Progenitor cell of endocrine pancreas (in vitro differentiated cells): ENCODE data around the gene NLRC3. TPM values are rescaled to one million over a fixed set of nuclear protein-coding genes. Genes with fewer than 3 reads are reported as not detected.

Experiments used
- DNase-seq: peaks from one replicate; pipeline ENCODE4 v3.0.0; 2021; ENCODE audit warnings: low spot score; ENCODE audit not compliant: unreplicated experiment
- H3K27ac Mint-ChIP-seq: 2 replicates; pipeline ENCODE4 v1.8.0; 2021; ENCODE audit warnings: mild to moderate bottlenecking, moderate library complexity, mixed read lengths
- H3K27me3 Mint-ChIP-seq: 2 replicates; pipeline ENCODE4 v1.8.0; 2021; ENCODE audit warnings: mixed read lengths
- H3K36me3 Mint-ChIP-seq: 2 replicates; pipeline ENCODE4 v1.8.0; 2022; ENCODE audit warnings: mixed read lengths; ENCODE audit not compliant: insufficient read depth
- H3K4me1 Mint-ChIP-seq: 2 replicates; pipeline ENCODE4 v1.8.0; 2021; ENCODE audit warnings: low read depth, mixed read lengths
- H3K4me3 Mint-ChIP-seq: 2 replicates; pipeline ENCODE4 v1.8.0; 2021; ENCODE audit warnings: low read depth, mild to moderate bottlenecking, moderate library complexity, mixed read lengths
- H3K9me3 Mint-ChIP-seq: 2 replicates; pipeline ENCODE4 v1.8.0; 2021; ENCODE audit warnings: low read depth, mixed read lengths
- total RNA-seq: library from RNA; stranded (reverse); gene quantifications from 2 replicates; pipeline ENCODE4 v1.2.1, GENCODE V29; 2021
- TF ChIP-seq, protein P1 (sequence below): fragments of 200-600 bp; sonication (generic); IDR thresholded peaks from one replicate; pipeline ENCODE4 v1.5.0; 2021; ENCODE audit warnings: antibody characterized with exemption, mild to moderate bottlenecking; ENCODE audit not compliant: unreplicated experiment

NLRC3 gene
- total RNA-seq, 1 donor from 2014 or later, result 0.14 TPM

DNA sequence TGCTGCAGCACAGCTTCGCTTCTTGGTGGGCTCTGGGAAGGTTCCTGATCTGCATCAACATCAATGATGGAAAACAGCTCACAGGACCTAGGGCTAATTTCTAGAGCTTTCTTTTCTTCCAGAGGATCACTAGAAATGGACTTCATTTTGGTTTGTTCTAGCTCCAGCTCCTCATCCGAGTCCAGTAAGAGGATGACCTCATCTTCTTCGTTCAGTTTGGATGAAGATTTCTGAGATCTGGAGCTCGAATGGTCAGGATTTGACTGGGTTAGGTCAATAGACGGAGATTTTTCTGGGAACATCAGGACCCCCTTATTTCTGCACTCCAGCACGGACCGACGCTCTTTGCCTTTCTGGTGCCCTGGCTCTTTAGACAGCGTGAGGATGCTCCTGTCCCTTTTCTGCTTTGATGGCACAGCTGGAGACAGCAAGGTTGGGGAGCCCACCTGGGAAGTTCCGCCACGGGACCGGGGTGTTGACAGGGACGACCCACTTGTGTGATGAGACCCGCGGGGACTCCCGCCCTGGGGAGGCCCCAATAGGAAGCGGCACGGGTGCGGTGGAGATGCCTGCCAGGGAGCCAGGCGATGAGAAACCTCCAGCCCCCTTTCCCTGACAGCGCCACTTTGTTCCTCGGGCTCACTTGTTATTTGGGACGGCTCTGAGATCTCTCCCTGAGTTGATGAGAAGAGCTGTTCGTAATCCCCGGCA is 12.9 kb upstream of the NLRC3 start:
- H3K27me3 Mint-ChIP-seq, result no peaks in the 10 kb centered on the region
- no peak overlapping the region for H3K27ac Mint-ChIP-seq
- H3K36me3 Mint-ChIP-seq, result peaks cover 7% of the 10 kb centered on the region
- TF ChIP-seq, protein P1, sequence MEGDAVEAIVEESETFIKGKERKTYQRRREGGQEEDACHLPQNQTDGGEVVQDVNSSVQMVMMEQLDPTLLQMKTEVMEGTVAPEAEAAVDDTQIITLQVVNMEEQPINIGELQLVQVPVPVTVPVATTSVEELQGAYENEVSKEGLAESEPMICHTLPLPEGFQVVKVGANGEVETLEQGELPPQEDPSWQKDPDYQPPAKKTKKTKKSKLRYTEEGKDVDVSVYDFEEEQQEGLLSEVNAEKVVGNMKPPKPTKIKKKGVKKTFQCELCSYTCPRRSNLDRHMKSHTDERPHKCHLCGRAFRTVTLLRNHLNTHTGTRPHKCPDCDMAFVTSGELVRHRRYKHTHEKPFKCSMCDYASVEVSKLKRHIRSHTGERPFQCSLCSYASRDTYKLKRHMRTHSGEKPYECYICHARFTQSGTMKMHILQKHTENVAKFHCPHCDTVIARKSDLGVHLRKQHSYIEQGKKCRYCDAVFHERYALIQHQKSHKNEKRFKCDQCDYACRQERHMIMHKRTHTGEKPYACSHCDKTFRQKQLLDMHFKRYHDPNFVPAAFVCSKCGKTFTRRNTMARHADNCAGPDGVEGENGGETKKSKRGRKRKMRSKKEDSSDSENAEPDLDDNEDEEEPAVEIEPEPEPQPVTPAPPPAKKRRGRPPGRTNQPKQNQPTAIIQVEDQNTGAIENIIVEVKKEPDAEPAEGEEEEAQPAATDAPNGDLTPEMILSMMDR, result no peak
- no peaks in the 10 kb centered on the region for H3K9me3 Mint-ChIP-seq
- no peak overlapping the region for H3K4me3 Mint-ChIP-seq
- H3K4me1 Mint-ChIP-seq, result no peaks in the 10 kb centered on the region
- DNase-seq, result no peak

DNA sequence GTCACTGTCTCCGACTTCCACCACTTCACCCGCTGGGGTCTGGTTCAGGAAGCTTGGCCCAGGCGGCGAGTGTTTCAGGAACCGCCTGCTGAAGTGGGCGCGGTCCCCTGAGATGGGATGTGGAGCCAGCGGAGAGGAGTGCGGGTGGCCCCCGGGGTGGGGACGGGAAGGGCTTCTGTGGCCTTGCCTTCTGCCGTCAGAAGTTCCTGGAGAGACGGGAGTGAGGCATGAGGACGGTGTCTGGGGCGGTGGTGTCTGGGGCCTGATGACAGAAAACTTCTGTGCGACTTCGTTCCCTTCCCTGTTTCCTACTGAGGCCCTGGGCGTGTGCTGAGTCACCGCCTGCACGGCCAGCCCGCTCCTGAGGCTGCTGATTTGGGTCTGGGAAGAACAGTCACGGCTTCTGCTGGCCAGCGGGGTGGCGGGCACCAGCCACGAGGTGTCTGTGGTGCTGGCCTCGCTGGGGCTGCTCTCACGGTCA is 12.3 kb upstream of the NLRC3 start:
- peaks cover 7% of the 10 kb centered on the region for H3K36me3 Mint-ChIP-seq
- H3K27ac Mint-ChIP-seq, result no peak overlapping the region

DNA sequence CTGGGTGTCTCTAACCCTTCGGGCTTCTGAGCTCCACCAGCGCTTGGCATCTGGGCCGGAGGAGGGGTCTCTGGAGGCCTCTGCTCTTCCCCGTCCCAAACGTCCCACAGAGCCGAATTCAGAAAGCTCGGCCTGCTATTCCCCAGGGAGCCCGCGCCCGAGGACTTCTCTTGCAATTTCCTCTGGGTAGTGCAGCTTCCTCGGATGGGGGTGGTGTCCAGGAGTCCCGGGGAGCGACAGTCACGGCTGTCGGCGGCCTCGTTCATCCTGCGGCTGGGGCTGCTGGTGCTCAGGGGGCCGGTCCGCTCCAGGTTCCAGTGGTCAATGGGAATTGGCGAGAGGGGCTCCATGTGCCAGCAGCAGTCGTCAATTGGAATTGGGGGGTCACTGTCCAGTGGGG is 11.8 kb upstream of the NLRC3 start:
- TF ChIP-seq, protein P1, result no peak
- DNase-seq, result no peak
- no peak overlapping the region for H3K4me3 Mint-ChIP-seq
- no peaks in the 10 kb centered on the region for H3K9me3 Mint-ChIP-seq
- peaks cover 7% of the 10 kb centered on the region for H3K36me3 Mint-ChIP-seq
- H3K4me1 Mint-ChIP-seq, result no peaks in the 10 kb centered on the region
- H3K27me3 Mint-ChIP-seq, result no peaks in the 10 kb centered on the region
- no peak overlapping the region for H3K27ac Mint-ChIP-seq

More for the DNA sequence above, 12.3 kb upstream of the NLRC3 start:
- Mint-ChIP-seq H3K9me3 (no peaks in the 10 kb centered on the region), H3K4me1 (no peaks in the 10 kb centered on the region), H3K4me3 (no peak overlapping the region), H3K27me3 (no peaks in the 10 kb centered on the region)
- no peak for DNase-seq
- TF ChIP-seq, protein P1, result no peak

DNA sequence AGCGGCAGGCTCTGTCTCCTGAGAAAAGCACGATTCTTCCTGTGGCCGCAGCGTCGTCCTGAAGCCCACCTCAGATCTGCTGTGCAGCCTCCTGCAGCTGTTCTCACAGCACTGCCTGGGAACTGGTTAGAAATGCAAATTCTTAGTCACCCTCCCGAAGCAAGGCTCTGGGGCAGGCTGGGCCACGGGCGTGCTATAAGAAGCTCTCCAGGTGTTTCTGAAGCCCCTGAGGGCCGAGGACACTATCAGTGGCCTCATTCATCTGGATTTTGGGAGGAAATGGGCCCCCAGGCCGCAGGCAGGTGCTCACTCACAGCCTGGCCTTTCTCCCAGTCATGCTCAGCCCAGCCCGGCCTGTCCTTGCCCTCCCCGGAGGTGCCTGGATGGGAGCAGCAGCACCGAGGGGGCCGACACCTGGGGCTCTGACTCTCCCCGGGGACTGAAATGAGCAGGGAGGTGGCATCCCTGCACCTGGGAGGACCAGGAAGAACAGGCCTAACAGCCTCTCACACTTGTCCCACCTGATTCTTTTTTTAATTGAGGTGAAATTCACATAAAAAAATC is 10.4 kb upstream of the NLRC3 start:
- Mint-ChIP-seq H3K27me3 (no peaks in the 10 kb centered on the region), H3K9me3 (no peaks in the 10 kb centered on the region), H3K4me3 (no peak overlapping the region), H3K4me1 (no peaks in the 10 kb centered on the region), H3K27ac (no peak overlapping the region), H3K36me3 (peaks cover 9% of the 10 kb centered on the region)
- DNase-seq, result no peak
- TF ChIP-seq, protein P1, result no peak

DNA sequence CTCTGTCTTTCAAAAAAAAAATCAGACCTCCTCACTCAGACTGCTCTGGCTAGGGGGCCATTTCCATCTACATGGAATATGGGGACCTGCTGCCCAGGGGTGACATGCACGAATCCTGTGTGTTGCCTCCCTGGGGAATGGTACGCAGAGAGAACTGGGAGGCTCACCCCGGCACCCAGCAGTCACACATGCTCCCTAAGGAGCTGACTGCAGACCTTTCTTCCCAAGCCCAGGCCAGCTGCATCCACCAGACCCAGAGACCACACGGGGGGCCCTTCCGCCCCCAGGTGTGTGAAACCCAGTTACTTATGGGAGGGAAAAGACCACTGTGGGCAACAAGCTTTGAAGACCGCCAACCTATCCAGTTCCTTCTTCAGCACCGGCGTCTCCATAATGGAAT is 7.2 kb upstream of the NLRC3 start:
- Mint-ChIP-seq H3K4me3 (no peak overlapping the region), H3K27me3 (no peaks in the 10 kb centered on the region), H3K9me3 (no peaks in the 10 kb centered on the region), H3K36me3 (peaks cover 3% of the 10 kb centered on the region), H3K27ac (no peak overlapping the region), H3K4me1 (no peaks in the 10 kb centered on the region)
- no peak for DNase-seq
- TF ChIP-seq, protein P1, result no peak
